Mucosa of descending colon (tissue), 3 donors: Measurements from ENCODE around the gene TTBK1. TPM values are rescaled to one million over a fixed set of nuclear protein-coding genes. Genes with fewer than 3 reads are reported as not detected.
A peak's percentile ranks its signal among the peaks of the same experiment; 100 is the strongest.

Experiments used
- ATAC-seq: fragments of 200-7000 bp; cut with Tn5 transposase; one replicate; pipeline ENCODE4 v1.9.1; 2020; ENCODE audit warnings: mild to moderate bottlenecking, moderate library complexity
- DNase-seq, 3 donors: peaks; one replicate each; pipeline ENCODE4 v3.0.0-alpha.2; 2020
- H3K36me3 ChIP-seq: fragments of 200-600 bp; one replicate; pipeline ENCODE4 v1.8.0; 2021; ENCODE audit warnings: low read depth, mild to moderate bottlenecking
- H3K4me1 ChIP-seq: fragments of 200-600 bp; one replicate; pipeline ENCODE4 v1.8.0; 2021; ENCODE audit warnings: low read depth, mild to moderate bottlenecking
- H3K4me3 ChIP-seq: fragments of 200-600 bp; one replicate; pipeline ENCODE4 v1.8.0; 2021; ENCODE audit warnings: mild to moderate bottlenecking
- H3K9me3 ChIP-seq: fragments of 200-600 bp; one replicate; pipeline ENCODE4 v1.8.0; 2021; ENCODE audit warnings: mild to moderate bottlenecking
- CTCF ChIP-seq: fragments of 200-600 bp; IDR thresholded peaks from one replicate; pipeline ENCODE4 v1.8.0; 2022; ENCODE audit warnings: antibody characterized with exemption, mild to moderate bottlenecking
- intact Hi-C, 2 donors: fragments of 100-400 bp; cut with DNase I in 1 of 2; cut with micrococcal nuclease in 1 of 2; formaldehyde crosslinking; loops; one replicate each; pipeline versions ENCODE4 v1.11.0 to v1.11.1; 2022; cut with DNase I, micrococcal nuclease
- long read RNA-seq, 2 donors: library from polyadenylated mRNA; unstranded; transcript quantifications; one replicate each; pipeline ENCODE4 v2.0.0, GENCODE V29; 2019 to 2021
- total RNA-seq, 3 donors: library from RNA; stranded (reverse); fragmentation: NEBNext Ultra II Directional in 2 of 3; extraction: Animal tissue kit (Norgen Biotek cat#: 25700) in 2 of 3; gene quantifications; one replicate each; pipeline versions ENCODE4 v1.2.1 to v1.2.4, GENCODE V29; 2021 to 2023
- donor health status: DM: no; HTN: no; CAD: no; lungs with moderate emphysema.
- donor health status: DM: no; HTN: no; CAD: no.
- donor health status: DM: no; HTN: yes; CAD: no.

Gene TTBK1
- under 1 TPM; 0.24 to 0.95 (median 0.93) TPM for total RNA-seq
- long read RNA-seq, donor 1 = 0 reads
- long read RNA-seq, donor 2 = 0 reads

GRCh38 chr6:43242908-43243663 lies at the start of gene TTBK1:
Gene TTBK1 (plus strand): TSS chr6:43243481. CDS start chr6:43246661, 3,180 bp downstream.
- DNase-seq = no peak
- Histone ChIP-seq H3K4me3 (no peak within 1 kb of the TSS), H3K4me1 (peaks cover 9% of the 10 kb centered on the region), H3K9me3 (no peaks in the 10 kb centered on the region), H3K36me3 (no peaks in the 10 kb centered on the region)
- no peak for ATAC-seq
- no peak for TF ChIP-seq CTCF
- intact Hi-C loops = no loop called here

GRCh38 chr6:43193929-43194328 lies 49.4 kb upstream of the TTBK1 start:
- TF ChIP-seq CTCF = no peak
- Histone ChIP-seq H3K4me3 (no peak overlapping the region), H3K36me3 (peaks cover 9% of the 10 kb centered on the region), H3K9me3 (no peaks in the 10 kb centered on the region), H3K4me1 (no peaks in the 10 kb centered on the region)
- DNase-seq (peak in 1 of 3 donors; percentile 1), ATAC-seq (no peak)
- intact Hi-C loops = no loop called here

GRCh38 chr6:43196337-43196736 lies 46.9 kb upstream of the TTBK1 start:
- no peaks in the 10 kb centered on the region for H3K9me3 ChIP-seq
- H3K4me1 ChIP-seq = no peaks in the 10 kb centered on the region
- H3K4me3 ChIP-seq = no peak overlapping the region
- H3K36me3 ChIP-seq = peaks cover 9% of the 10 kb centered on the region
- intact Hi-C loops = no loop called here
- ATAC-seq (no peak), DNase-seq (peak in 1 of 3 donors; percentile 2)
- no peak for TF ChIP-seq CTCF

- intact Hi-C loops = no loop called here
- no peak for TF ChIP-seq CTCF
- Histone ChIP-seq H3K9me3 (no peaks in the 10 kb centered on the region), H3K36me3 (peaks cover 6% of the 10 kb centered on the region), H3K4me1 (no peaks in the 10 kb centered on the region), H3K4me3 (no peak overlapping the region)
- peak in 1 of 3 donors; percentile 10 for DNase-seq
- no peak for ATAC-seq
Measured at GRCh38 chr6:43199912-43200311, 43.4 kb upstream of the TTBK1 start.

- no peaks in the 10 kb centered on the region for H3K9me3 ChIP-seq
- peaks cover 6% of the 10 kb centered on the region for H3K36me3 ChIP-seq
- no peak for ATAC-seq
- intact Hi-C loops = no loop called here
- no peaks in the 10 kb centered on the region for H3K4me1 ChIP-seq
- DNase-seq = peak in 1 of 3 donors; percentile 4
- H3K4me3 ChIP-seq = no peak overlapping the region
- TF ChIP-seq CTCF = no peak
Measured at GRCh38 chr6:43200541-43200940, 42.7 kb upstream of the TTBK1 start.
